Stimulated activated CD8-positive, alpha-beta memory T cell treated with anti-CD3 and anti-CD28 coated beads, Interleukin-4, amount 100 ng/mL, for 4 hours (primary cell): ENCODE data around the gene ITPR2.
"Not testable (repeated sequence)": the region's sequence is repeated elsewhere in the genome, so short reads cannot be mapped to it uniquely, and the experiment has no call there.

Source experiments
- DNase-seq, 2 donors: peaks; one replicate each; pipeline ENCODE4 v3.0.0-alpha.2; 2020; ENCODE audit warnings: low read depth in 2 of 2, low spot score in 1 of 2

ITPR2 gene

GRCh38 chr12:26680727-26681455 lies 152.1 kb downstream of the ITPR2 start:
- DNase-seq: no peak

GRCh38 chr12:26678697-26679660 lies 154.0 kb downstream of the ITPR2 start:
- DNase-seq: no peak

- DNase-seq: not testable (repeated sequence)
Observed at GRCh38 chr12:26671487-26671886, 161.5 kb downstream of the ITPR2 start.

GRCh38 chr12:26668847-26669246 lies 164.1 kb downstream of the ITPR2 start:
- DNase-seq: no peak

- DNase-seq: no peak
Observed at GRCh38 chr12:26668230-26668629, 164.8 kb downstream of the ITPR2 start.

DNA sequence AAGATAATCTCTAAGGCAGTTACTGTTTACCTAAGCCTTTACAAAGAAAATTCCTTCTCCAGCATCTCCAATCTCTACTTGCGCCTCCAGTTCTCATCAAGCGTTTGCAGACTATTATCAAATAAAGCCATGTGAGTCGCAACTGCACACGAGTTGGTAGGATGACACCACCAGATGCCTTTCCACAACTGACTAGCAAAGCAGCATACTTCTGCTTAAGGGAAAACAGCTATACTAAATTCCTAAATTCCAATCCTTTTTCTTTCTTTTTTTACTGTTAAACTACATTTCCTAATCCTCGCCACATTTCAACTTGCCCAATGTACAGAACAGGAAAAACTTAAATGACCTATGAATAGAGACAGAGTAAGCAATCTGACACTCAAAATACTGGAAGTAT lies 166.7 kb downstream of the ITPR2 start:
- DNase-seq: no peak

- DNase-seq: no peak
Observed at GRCh38 chr12:26661399-26661798, 171.6 kb downstream of the ITPR2 start.

DNA sequence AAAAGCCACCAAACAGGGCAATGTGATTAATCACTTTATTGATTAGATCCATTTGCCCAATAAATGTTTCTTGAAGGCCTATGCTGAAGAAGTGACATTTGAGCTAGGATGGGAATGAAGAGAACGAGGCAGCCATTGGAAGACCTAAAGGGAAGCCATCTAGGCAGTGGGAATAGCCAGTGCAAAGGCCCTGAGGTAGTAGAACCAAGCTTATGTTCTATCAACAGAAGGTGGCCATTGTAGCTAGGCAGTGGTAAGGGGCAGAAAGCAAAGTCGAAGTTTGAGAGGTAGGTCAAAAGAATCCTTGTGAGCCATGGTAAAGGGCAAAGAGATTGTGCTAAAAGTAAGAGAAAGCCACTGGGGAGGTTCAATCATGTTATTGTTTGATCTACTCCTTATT lies 173.1 kb downstream of the ITPR2 start:
- no peak for DNase-seq

DNA sequence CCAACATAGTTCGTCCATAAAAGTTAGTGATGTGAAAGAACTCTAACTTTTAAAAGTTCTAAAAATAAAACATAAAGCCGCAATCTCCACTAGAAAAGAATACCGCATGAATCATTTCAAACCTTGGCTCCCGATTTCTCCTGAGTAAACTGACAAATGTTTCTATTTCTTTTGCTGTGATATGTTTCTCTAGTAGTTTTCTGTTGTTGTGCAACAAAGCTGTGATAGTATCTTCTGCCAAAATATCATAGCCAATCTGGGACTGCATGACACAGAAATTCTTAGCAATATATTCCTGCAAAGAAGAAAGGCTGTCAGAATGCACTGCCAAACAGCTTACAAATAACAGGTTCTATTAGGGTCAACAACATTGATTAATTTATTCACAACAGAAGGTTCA lies 174.0 kb downstream of the ITPR2 start:
- DNase-seq: no peak

DNA sequence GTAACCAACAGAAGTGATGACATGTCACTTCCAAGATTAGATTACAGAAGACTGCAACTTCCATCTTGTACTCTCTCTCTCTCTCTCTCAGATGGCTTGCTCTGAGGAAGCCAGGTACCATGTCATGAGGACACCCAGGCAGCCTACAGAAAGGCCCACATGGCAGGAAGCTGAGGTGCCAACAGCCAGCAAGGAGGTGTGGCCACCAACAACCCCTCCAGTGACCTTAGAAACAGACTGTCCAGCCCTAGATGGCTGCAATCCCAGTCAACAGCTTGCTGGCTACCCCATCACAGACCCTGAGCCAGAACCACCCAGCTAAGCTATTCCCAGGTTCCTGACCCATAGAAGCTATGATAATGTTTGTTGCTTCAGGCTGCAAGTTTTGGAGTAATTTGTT lies 178.4 kb downstream of the ITPR2 start:
- DNase-seq: no peak

DNA sequence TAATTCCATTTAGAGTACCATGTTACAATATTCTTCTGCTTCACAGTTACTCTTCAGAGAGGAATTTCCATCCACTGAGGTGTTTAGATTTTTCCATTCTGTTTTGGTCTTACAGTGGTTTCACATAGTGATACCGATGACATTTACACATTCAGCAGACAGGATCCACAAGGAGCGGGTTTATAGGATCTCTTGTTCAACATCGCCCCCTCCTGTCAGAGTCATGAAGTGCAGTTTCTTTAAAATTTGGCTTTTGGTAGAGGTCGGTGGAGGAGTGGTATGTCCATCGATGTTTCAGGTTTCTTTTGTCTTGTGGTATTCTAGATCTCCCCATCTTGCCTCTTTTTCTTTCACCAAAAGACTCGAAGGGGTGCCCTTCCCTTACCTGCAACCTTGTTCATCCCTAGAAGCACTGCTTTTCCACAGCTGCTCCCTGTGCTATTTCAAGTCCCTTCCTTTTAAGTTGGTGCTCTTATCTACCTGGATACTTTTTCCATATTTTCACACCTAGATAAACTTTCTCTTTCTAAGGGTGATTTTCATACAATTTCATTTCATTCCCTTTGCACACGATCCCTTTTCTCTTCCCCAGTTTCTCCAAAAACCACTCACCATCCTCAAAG lies 181.3 kb downstream of the ITPR2 start:
- DNase-seq: no peak

DNA sequence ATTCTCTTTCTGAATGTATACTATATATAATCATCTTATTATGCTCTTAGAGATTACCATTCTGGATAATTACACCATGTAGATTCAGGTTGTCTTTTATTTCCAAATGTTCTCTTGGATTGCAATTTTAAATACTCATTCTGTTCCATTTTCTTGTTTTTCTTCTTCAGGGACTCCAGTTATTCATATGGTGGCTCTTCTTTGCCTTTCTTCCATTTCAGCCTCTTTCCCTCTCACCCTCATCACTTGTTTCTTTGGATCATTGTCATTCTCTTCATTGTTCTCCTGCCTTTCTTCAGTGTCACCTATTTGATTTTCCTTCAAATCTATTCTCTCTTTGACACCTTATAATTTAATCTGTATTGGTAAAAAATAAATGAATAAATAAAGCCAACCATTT lies 182.0 kb downstream of the ITPR2 start:
- no peak for DNase-seq

GRCh38 chr12:26648999-26649398 lies 184.0 kb downstream of the ITPR2 start:
- DNase-seq: no peak

DNA sequence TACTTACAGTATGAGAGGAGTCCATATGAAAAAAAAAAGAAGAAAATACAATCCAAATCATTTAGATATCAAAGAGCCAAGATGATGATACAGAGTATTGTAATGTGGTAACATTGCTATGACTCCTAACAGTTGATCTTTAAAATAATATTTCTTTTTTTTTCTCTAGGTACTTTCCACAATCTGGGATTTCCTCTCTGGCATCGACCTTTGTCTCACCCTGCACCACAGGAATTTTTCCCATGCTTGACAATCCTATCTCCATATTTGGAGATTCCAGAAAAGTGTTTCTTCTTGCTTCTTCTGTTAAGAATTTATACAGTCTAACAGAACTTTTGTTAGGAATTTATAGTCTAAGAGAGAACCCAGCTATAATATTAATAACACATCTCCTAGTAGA lies 184.4 kb downstream of the ITPR2 start:
- no peak for DNase-seq

GRCh38 chr12:26648066-26648465 lies 184.9 kb downstream of the ITPR2 start:
- no peak for DNase-seq

DNA sequence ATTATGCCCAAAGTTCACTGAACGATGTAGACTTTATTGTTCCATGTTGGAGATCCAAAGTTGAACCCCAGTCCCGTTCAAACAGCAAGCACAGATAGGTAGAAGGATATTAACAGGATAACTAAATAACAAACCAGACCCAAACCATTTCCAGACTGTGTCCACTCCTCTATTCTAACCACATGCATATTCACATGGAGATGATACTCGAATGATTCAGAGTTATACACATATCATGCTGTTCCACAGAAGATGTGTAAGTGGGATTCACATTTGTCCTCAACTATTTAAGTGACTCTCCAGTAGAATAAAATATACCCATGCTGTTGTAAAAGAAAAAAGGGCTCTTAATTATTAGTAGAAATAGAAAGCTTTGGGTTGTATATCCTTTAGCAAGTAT lies 185.9 kb downstream of the ITPR2 start:
- no peak for DNase-seq

GRCh38 chr12:26646571-26646970 lies 186.4 kb downstream of the ITPR2 start:
- DNase-seq: no peak

GRCh38 chr12:26644376-26644775 lies 188.6 kb downstream of the ITPR2 start:
- not testable (repeated sequence) for DNase-seq

DNA sequence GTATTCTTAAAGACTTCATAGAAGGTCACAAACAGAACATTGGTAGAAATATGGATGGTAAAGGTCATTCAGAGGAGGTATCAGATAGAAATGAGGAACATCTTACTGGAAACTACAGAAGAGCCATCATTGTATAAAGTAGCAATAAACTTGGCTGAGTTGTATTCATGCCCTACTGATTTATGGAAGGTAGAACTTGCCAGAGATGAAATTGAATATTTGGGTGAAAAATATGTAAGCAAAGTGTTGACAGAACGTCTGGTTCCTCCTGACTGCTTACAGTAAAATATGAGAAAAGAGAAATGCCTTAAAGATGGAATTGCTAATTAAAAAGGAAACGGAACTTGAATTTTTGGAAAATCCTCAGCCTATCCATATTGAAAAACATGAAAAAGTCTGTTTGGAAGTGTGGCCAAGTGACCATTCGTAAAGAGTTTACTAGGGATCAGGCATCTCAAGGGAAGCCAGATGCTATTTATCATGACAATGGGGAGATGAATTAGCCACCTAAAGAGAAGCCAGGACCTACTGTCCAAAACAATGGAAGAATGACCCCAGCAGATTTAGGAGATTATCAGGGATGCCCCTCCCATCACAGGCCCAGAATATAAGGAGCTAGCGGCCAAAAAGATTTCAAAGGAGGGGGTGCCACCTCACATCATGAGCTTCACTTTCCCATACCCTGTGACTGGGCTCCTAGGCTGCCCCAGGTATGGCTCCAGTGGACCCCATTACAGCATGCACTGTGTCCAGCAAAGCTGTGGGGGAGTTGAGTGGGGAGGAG lies 189.3 kb downstream of the ITPR2 start:
- DNase-seq: no peak

DNA sequence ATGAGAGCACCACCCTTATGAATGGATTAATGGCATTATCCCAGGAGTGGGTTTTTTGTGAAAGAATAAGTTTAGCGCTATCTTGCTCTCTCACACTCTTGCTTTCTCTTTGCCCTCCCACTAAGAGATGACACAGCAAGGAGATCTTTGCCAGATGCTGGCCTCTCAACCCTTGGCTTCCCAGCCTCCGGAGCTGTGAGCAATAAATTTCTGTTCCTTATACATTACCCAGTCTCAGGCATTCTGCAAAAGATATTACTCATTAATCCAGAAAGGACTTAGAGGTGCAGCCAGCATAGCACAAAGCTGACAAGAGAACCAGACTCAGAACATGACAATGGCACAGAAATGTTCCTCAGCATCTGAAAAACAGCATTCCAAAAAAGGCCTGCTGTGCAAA lies 190.6 kb downstream of the ITPR2 start:
- no peak for DNase-seq

- DNase-seq: no peak
Observed at GRCh38 chr12:26636710-26637328, 196.2 kb downstream of the ITPR2 start.
